22Rv1 (cell line): ENCODE measurements around the gene LINC00237.

Source experiments
- ZFX ChIP-seq: fragments of 450-650 bp; IDR thresholded peaks from 2 replicates; pipeline ENCODE4 v1.6.1; 2017; ENCODE audit warnings: antibody characterized with exemption, borderline replicate concordance
- TF ChIP-seq, protein P1 (sequence below): fragments of 450-650 bp; IDR thresholded peaks from 2 replicates; pipeline ENCODE4 v1.5.1; 2017; ENCODE audit warnings: mild to moderate bottlenecking

DNA sequence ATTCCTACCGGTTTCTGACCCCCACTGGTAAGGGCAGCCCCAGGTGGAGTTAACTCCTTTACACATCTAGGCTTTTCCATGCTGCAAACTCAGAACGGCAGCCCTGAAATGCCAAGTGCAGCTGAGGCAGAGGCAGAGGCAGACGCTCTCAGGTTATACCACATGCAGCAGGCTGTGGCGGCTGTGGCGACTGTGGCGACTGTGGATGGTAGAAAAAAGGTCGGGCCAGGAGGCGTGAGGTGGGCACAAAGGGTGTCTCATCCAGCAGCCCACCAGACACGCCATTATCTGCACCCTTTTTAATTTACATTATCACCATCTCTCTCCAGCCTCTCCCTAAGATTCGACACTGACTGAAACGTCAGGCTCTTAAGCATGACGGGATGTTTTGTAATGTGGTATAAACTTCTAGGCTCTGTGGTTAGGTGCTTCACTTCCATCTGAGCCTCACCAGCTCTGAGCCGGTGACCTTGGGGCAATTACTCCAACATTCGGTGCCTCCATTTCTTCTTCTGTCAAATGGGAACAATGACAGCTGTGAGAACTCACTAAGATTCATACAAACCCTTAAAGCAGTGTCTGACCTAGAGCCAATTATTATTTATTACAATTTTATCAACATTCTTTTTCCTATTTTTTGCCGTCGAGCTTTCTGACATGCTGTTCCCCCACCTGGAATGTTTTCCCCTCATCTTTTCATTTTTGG is 27.9 kb upstream of the LINC00237 start:
- TF ChIP-seq, protein P1, sequence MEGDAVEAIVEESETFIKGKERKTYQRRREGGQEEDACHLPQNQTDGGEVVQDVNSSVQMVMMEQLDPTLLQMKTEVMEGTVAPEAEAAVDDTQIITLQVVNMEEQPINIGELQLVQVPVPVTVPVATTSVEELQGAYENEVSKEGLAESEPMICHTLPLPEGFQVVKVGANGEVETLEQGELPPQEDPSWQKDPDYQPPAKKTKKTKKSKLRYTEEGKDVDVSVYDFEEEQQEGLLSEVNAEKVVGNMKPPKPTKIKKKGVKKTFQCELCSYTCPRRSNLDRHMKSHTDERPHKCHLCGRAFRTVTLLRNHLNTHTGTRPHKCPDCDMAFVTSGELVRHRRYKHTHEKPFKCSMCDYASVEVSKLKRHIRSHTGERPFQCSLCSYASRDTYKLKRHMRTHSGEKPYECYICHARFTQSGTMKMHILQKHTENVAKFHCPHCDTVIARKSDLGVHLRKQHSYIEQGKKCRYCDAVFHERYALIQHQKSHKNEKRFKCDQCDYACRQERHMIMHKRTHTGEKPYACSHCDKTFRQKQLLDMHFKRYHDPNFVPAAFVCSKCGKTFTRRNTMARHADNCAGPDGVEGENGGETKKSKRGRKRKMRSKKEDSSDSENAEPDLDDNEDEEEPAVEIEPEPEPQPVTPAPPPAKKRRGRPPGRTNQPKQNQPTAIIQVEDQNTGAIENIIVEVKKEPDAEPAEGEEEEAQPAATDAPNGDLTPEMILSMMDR = no peak
- no peak for TF ChIP-seq ZFX
